HepG2 (cell line): ENCODE measurements around the gene RABGGTA. TPM values are rescaled to one million over a fixed set of nuclear protein-coding genes. Genes with fewer than 3 reads are reported as not detected.
A peak's percentile ranks its signal among the peaks of the same experiment; 100 is the strongest.

Experiments
- BCLAF1 ChIP-seq: fragments of 450-650 bp; IDR thresholded peaks from 2 replicates; pipeline ENCODE4 v1.6.1; 2017; ENCODE audit warnings: mild to moderate bottlenecking
- FIP1L1 ChIP-seq: fragments of 200-400 bp; formaldehyde crosslinking; IDR thresholded peaks from 2 replicates; pipeline ENCODE4 v1.6.1; 2018; ENCODE audit warnings: low read depth, mild to moderate bottlenecking, low read length, moderate library complexity, borderline replicate concordance; ENCODE audit not compliant: insufficient read depth
- FLYWCH1 ChIP-seq: sonication (generic); formaldehyde crosslinking; IDR thresholded peaks from 2 replicates; pipeline ENCODE4 v1.8.1; 2023; ENCODE audit warnings: mild to moderate bottlenecking, missing genetic modification reagents
- FOXM1 ChIP-seq: sonication (generic); formaldehyde crosslinking; IDR thresholded peaks from 2 replicates; pipeline ENCODE4 v1.5.0; 2020; ENCODE audit warnings: missing genetic modification reagents
- HMG20A ChIP-seq: IDR thresholded peaks from 2 replicates; pipeline ENCODE4 v1.6.1; 2016; ENCODE audit warnings: borderline replicate concordance
- HMG20B ChIP-seq: conservative IDR thresholded peaks from 2 replicates; pipeline ENCODE4 v1.6.1; 2016; ENCODE audit warnings: missing genetic modification reagents, missing compliant biosample characterization
- HMGXB3 ChIP-seq: sonication (generic); formaldehyde crosslinking; IDR thresholded peaks from 2 replicates; pipeline ENCODE4 v1.4.0; 2020; ENCODE audit warnings: missing genetic modification reagents, borderline replicate concordance
- MBNL3 ChIP-seq: fragments of 250-450 bp; sonication (Bioruptor Pico); conservative IDR thresholded peaks from 2 replicates; pipeline ENCODE4 v1.8.0; 2022; ENCODE audit warnings: mild to moderate bottlenecking, inconsistent platforms
- PBX3 ChIP-seq: sonication (generic); formaldehyde crosslinking; IDR thresholded peaks from 2 replicates; pipeline ENCODE4 v1.8.1; 2023; ENCODE audit warnings: missing genetic modification reagents, inconsistent platforms, borderline replicate concordance
- PITX1 ChIP-seq: sonication (generic); formaldehyde crosslinking; IDR thresholded peaks from 2 replicates; pipeline ENCODE4 v1.5.1; 2020; ENCODE audit warnings: mild to moderate bottlenecking, missing genetic modification reagents
- POLR2G ChIP-seq: fragments of 200-400 bp; formaldehyde crosslinking; IDR thresholded peaks from 2 replicates; pipeline ENCODE4 v1.6.1; 2018; ENCODE audit warnings: mild to moderate bottlenecking, low read depth, low read length, moderate library complexity
- SNRNP70 ChIP-seq: fragments of 200-400 bp; formaldehyde crosslinking; IDR thresholded peaks from 2 replicates; pipeline ENCODE4 v1.6.1; 2017; ENCODE audit warnings: mild to moderate bottlenecking, low read depth, low read length, moderate library complexity
- SRY ChIP-seq: sonication (generic); formaldehyde crosslinking; IDR thresholded peaks from 2 replicates; pipeline ENCODE4 v1.8.0; 2022; ENCODE audit warnings: mild to moderate bottlenecking, missing genetic modification reagents
- ZFP1 ChIP-seq: IDR thresholded peaks from 2 replicates; pipeline ENCODE4 v1.6.1; 2016
- ZFP36 ChIP-seq: fragments of 150-350 bp; IDR thresholded peaks from 2 replicates; pipeline ENCODE4 v1.6.1; 2018; ENCODE audit warnings: borderline replicate concordance, low read length, low read depth; ENCODE audit not compliant: partially characterized antibody
- ZNF816 ChIP-seq: sonication (generic); formaldehyde crosslinking; IDR thresholded peaks from 2 replicates; pipeline ENCODE4 v1.8.0; 2022; ENCODE audit warnings: missing genetic modification reagents, mild to moderate bottlenecking, borderline replicate concordance
- ZNF83 ChIP-seq: sonication (generic); formaldehyde crosslinking; IDR thresholded peaks from 2 replicates; pipeline ENCODE4 v1.4.0; 2020; ENCODE audit warnings: missing genetic modification reagents, mild to moderate bottlenecking, borderline replicate concordance
- polyA plus RNA-seq, 8 experiments: library from polyadenylated mRNA; depleted of rRNA in 3 of 8; stranded (reverse) in 7 of 8; unstranded in 1 of 8; fragments of >200 nt; fragmentation: Illumina TruSeq in 4 of 8; extraction: Trizol in 4 of 8; gene quantifications; 2 replicates each; pipeline versions ENCODE4 v1.2.1 to v1.2.3, GENCODE V29; 2011 to 2016; ENCODE audit warnings: low read depth in 4 of 8, missing spikeins in 1 of 8, mixed read lengths in 1 of 8; ENCODE audit not compliant: insufficient read depth in 1 of 8
- total RNA-seq, 5 experiments: library from RNA; depleted of rRNA; stranded (reverse); fragments of >200 nt; fragmentation: Illumina TruSeq; extraction: Trizol; gene quantifications; 2 replicates each; pipeline ENCODE4 v1.2.3, GENCODE V29; 2016; ENCODE audit warnings: low read depth in 1 of 5
- TF ChIP-seq, protein P1 (sequence below): sonication (generic); formaldehyde crosslinking; IDR thresholded peaks from 2 replicates; pipeline ENCODE4 v1.4.0; 2020; ENCODE audit warnings: missing genetic modification reagents, borderline replicate concordance

RABGGTA gene
- total and polyA plus RNA-seq, 2 of the 13 experiments (the other 11 are each of a cell fraction or from before 2014, with no cell fraction given) = 57.9 to 90.8 TPM

DNA sequence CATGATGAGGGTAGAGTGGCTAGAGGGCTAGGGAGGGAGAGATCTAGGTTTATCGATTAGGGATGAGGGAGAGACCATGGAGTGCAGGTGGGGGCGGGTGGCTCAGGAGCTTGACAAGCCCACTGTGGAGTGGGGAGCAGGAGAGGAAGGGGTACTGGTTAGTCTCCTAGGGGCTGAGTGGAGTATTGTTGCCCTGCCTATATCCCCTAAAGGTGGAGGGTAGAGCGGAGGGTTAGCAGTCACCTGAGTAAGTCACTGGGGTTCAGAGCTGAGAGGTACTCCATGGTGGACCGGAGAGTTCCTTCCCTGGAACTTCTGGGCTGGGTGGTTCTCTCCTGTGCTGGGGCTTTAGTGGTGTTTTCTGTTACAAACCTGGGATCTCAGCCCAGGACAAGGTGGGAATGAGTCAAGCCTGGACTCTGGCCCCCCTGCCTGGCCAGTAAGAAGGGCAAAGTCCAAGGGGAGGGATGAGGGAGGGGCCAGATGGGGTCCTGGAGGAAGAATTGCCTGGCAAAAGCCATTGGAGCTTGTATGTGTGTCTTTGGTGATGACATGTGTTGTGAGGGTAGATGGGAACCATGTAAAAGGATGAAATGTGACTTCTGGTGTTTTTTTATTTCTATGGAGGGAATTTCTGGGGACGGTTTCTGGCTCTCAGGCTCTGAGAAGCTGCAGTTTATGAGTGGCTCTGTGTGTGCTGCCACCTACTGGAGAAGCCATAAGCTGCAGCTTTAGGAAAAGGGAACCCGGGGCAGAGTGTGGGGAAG lies 36.4 kb upstream of the RABGGTA start, which contains the start of gene CIDEB (continued):
- no peak for TF ChIP-seq BCLAF1
- TF ChIP-seq HMGXB3 (CRISPR knock-in tag) = 0 out of 2 replicates have a peak, but pooled peaks have one; percentile 48
- no peak for TF ChIP-seq ZNF816 (CRISPR knock-in tag)
- no peak for TF ChIP-seq FLYWCH1 (CRISPR knock-in tag)
- TF ChIP-seq ZFP1 = peak; percentile 84; the same call in 1 of the 2 replicates
- no peak for TF ChIP-seq ZFP36
- peak; percentile 91 for TF ChIP-seq HMG20B (CRISPR knock-in tag)
- TF ChIP-seq PITX1 (CRISPR knock-in tag) = peak; percentile 96
- TF ChIP-seq PBX3 (CRISPR knock-in tag) = no peak
- TF ChIP-seq, protein P1, sequence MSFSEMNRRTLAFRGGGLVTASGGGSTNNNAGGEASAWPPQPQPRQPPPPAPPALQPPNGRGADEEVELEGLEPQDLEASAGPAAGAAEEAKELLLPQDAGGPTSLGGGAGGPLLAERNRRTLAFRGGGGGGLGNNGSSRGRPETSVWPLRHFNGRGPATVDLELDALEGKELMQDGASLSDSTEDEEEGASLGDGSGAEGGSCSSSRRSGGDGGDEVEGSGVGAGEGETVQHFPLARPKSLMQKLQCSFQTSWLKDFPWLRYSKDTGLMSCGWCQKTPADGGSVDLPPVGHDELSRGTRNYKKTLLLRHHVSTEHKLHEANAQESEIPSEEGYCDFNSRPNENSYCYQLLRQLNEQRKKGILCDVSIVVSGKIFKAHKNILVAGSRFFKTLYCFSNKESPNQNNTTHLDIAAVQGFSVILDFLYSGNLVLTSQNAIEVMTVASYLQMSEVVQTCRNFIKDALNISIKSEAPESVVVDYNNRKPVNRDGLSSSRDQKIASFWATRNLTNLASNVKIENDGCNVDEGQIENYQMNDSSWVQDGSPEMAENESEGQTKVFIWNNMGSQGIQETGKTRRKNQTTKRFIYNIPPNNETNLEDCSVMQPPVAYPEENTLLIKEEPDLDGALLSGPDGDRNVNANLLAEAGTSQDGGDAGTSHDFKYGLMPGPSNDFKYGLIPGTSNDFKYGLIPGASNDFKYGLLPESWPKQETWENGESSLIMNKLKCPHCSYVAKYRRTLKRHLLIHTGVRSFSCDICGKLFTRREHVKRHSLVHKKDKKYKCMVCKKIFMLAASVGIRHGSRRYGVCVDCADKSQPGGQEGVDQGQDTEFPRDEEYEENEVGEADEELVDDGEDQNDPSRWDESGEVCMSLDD = no peak; the same call in 1 of the 2 replicates
- TF ChIP-seq FIP1L1 = 0 out of 2 replicates have a peak, but pooled peaks have one; percentile 41
- TF ChIP-seq MBNL3 = no peak
- TF ChIP-seq ZNF83 (CRISPR knock-in tag) = peak; percentile 96
- TF ChIP-seq POLR2G = peak; percentile 98
- TF ChIP-seq HMG20A = peak; percentile 78; the same call in 1 of the 2 replicates
- no peak for TF ChIP-seq SNRNP70
- TF ChIP-seq FOXM1 (CRISPR knock-in tag) = no peak
- TF ChIP-seq SRY (CRISPR knock-in tag) = no peak
